IMR-90 (cell line): Measurements from ENCODE around the gene GFY. TPM values are rescaled to one million over a fixed set of nuclear protein-coding genes. Genes with fewer than 3 reads are reported as not detected.

Experiments
- ATAC-seq: fragments of 200-7000 bp; cut with Tn5 transposase; 2 replicates; pipeline ENCODE4 v1.9.1; 2020; ENCODE audit warnings: low read depth, mild to moderate bottlenecking, moderate library complexity
- BruUV-seq: library from RNA; stranded (reverse); fragments of 400-500 nt; replicated peaks from 2 replicates; lab custom pipeline; 2021; lab: Mats Ljungman, UMichigan
- CTCF ChIA-PET: fragments of 300-600 bp; formaldehyde crosslinking; extraction: SDS; loops from one replicate; lab custom pipeline; 2021; ENCODE audit warnings: antibody characterized with exemption; lab: Yijun Ruan, JAX
- POLR2A ChIA-PET: fragments of 300-600 bp; sonication (Branson Sonifier 250); formaldehyde crosslinking; loops from one replicate; lab custom pipeline; 2022; ENCODE audit warnings: antibody characterized with exemption; ENCODE audit not compliant: unreplicated experiment; lab: Charles Lee
- DNase-seq: peaks from one replicate; pipeline ENCODE4 v3.0.0; 2013
- H2AFZ ChIP-seq: replicated peaks from 2 replicates; pipeline ENCODE3; 2013; ENCODE audit warnings: low read length, mild to moderate bottlenecking; ENCODE audit not compliant: poor library complexity
- H2AK5ac ChIP-seq: 2 replicates; pipeline ENCODE4 v1.6.1; 2013; ENCODE audit warnings: low read depth, low read length, inconsistent platforms
- H2AK9ac ChIP-seq: replicated peaks from 2 replicates; pipeline ENCODE3; 2013; ENCODE audit warnings: mild to moderate bottlenecking, low read depth, low read length, moderate library complexity; ENCODE audit not compliant: poor library complexity
- H2BK120ac ChIP-seq: 2 replicates; pipeline ENCODE4 v1.6.1; 2013; ENCODE audit warnings: low read depth, low read length, inconsistent platforms
- H2BK15ac ChIP-seq: 3 replicates; pipeline ENCODE4 v1.6.1; 2013; ENCODE audit warnings: low read depth, low read length, inconsistent platforms
- H2BK20ac ChIP-seq: 2 replicates; pipeline ENCODE4 v1.6.1; 2013; ENCODE audit warnings: low read depth, mild to moderate bottlenecking, inconsistent platforms, low read length, moderate library complexity
- H2BK5ac ChIP-seq: 2 replicates; pipeline ENCODE4 v1.6.1; 2013; ENCODE audit warnings: mild to moderate bottlenecking, low read depth, low read length, inconsistent platforms; ENCODE audit not compliant: poor library complexity, severe bottlenecking
- H3K14ac ChIP-seq: replicated peaks from 2 replicates; pipeline ENCODE4 v1.6.1; 2013; ENCODE audit warnings: low read depth, low read length, inconsistent platforms
- H3K18ac ChIP-seq: 2 replicates; pipeline ENCODE4 v1.6.1; 2013; ENCODE audit warnings: low read depth, low read length, control low read depth
- H3K23ac ChIP-seq: 2 replicates; pipeline ENCODE4 v1.6.1; 2013; ENCODE audit warnings: low read depth, low read length, inconsistent platforms
- H3K27ac ChIP-seq: 2 replicates; pipeline ENCODE4 v1.5.1; 2013; ENCODE audit warnings: mild to moderate bottlenecking, control low read depth, low read length; ENCODE audit not compliant: insufficient read depth
- H3K27me3 ChIP-seq: 2 replicates; pipeline ENCODE4 v1.6.1; 2013; ENCODE audit warnings: low read length; ENCODE audit not compliant: control insufficient read depth, insufficient read depth
- H3K36me3 ChIP-seq: 2 replicates; pipeline ENCODE4 v1.6.1; 2013; ENCODE audit warnings: low read length, mixed read lengths; ENCODE audit not compliant: control insufficient read depth, insufficient read depth
- H3K4ac ChIP-seq: 2 replicates; pipeline ENCODE4 v1.6.1; 2013; ENCODE audit warnings: low read depth, low read length, inconsistent platforms
- H3K4me1 ChIP-seq: 2 replicates; pipeline ENCODE4 v1.6.1; 2013; ENCODE audit warnings: low read length, mixed read lengths; ENCODE audit not compliant: control insufficient read depth, insufficient read depth
- H3K4me2 ChIP-seq: 2 replicates; pipeline ENCODE4 v1.6.1; 2013; ENCODE audit warnings: low read depth, mild to moderate bottlenecking, control low read depth, low read length, moderate library complexity
- H3K4me3 ChIP-seq: 2 replicates; pipeline ENCODE4 v1.5.1; 2013; ENCODE audit warnings: low read depth, mild to moderate bottlenecking, control low read depth, low read length, moderate library complexity; ENCODE audit not compliant: insufficient read depth
- H3K56ac ChIP-seq: 2 replicates; pipeline ENCODE4 v1.6.1; 2013; ENCODE audit warnings: low read length, inconsistent platforms; ENCODE audit not compliant: insufficient read depth; ENCODE audit errors: extremely low read depth
- H3K79me1 ChIP-seq, 2 experiments: 2 replicates each; pipeline ENCODE4 v1.6.1; 2013; ENCODE audit warnings: low read length in 2 of 2, inconsistent platforms in 1 of 2, low read depth in 1 of 2
- H3K9ac ChIP-seq: 2 replicates; pipeline ENCODE4 v1.6.1; 2013; ENCODE audit warnings: low read depth, low read length, control low read depth
- H3K9me1 ChIP-seq: 2 replicates; pipeline ENCODE4 v1.6.1; 2013; ENCODE audit warnings: low read length, inconsistent platforms; ENCODE audit not compliant: insufficient read depth
- H3K9me3 ChIP-seq: 2 replicates; pipeline ENCODE4 v1.6.1; 2013; ENCODE audit warnings: low read length; ENCODE audit not compliant: control insufficient read depth, insufficient read depth
- H4K20me1 ChIP-seq: 2 replicates; pipeline ENCODE4 v1.6.1; 2013; ENCODE audit warnings: low read length, inconsistent platforms; ENCODE audit not compliant: insufficient read depth
- H4K5ac ChIP-seq: 2 replicates; pipeline ENCODE4 v1.6.1; 2013; ENCODE audit warnings: mild to moderate bottlenecking, low read depth, low read length, control low read depth
- H4K8ac ChIP-seq, 2 experiments: 2 replicates each; pipeline ENCODE4 v1.6.1; 2013; ENCODE audit warnings: low read depth in 2 of 2, low read length in 2 of 2, control low read depth in 1 of 2, inconsistent platforms in 1 of 2
- H4K91ac ChIP-seq: 2 replicates; pipeline ENCODE4 v1.6.1; 2013; ENCODE audit warnings: low read depth, low read length, inconsistent platforms; ENCODE audit not compliant: insufficient read depth
- CEBPB ChIP-seq: IDR thresholded peaks from 2 replicates; pipeline ENCODE4 v1.6.1; 2012; ENCODE audit warnings: low read depth, low read length, improper control_type of control experiment
- CHD1 ChIP-seq: IDR thresholded peaks from 2 replicates; pipeline ENCODE4 v1.6.1; 2012; ENCODE audit warnings: low read depth, low read length, improper control_type of control experiment
- MAFK ChIP-seq: IDR thresholded peaks from 2 replicates; pipeline ENCODE4 v1.6.1; 2012; ENCODE audit warnings: low read depth, low read length, improper control_type of control experiment
- RCOR1 ChIP-seq: IDR thresholded peaks from 2 replicates; pipeline ENCODE4 v1.6.1; 2012; ENCODE audit warnings: mild to moderate bottlenecking, low read length, improper control_type of control experiment; ENCODE audit not compliant: insufficient replicate concordance
- RFX5 ChIP-seq: IDR thresholded peaks from 2 replicates; pipeline ENCODE4 v1.8.0; 2012; ENCODE audit warnings: low read depth, mild to moderate bottlenecking, low read length, moderate library complexity
- SMC3 ChIP-seq: fragments of 150-350 bp; IDR thresholded peaks from 2 replicates; pipeline ENCODE4 v1.6.1; 2016; ENCODE audit warnings: low read depth, mild to moderate bottlenecking, antibody characterized with exemption, low read length, moderate library complexity
- WGBS, 2 experiments: methylation state at CpG; one replicate each; pipeline versions ENCODE4 v1.1.5 to v1.1.7; 2013; ENCODE audit warnings: missing lambda C conversion rate in 2 of 2; ENCODE audit not compliant: insufficient read length in 1 of 2; ENCODE audit errors: extremely low coverage in 2 of 2; 5-methylcytosine and 5-hydroxymethylcytosine counted together
- dilution Hi-C: fragments of 300-500 bp; cut with HindIII; formaldehyde crosslinking; loops from one replicate; pipeline ENCODE4 v1.14.3; 2018; ENCODE audit warnings: low sequenced_read_pairs; ENCODE audit not compliant: unreplicated experiment
- in situ Hi-C: fragments of 300-500 bp; cut with MboI; formaldehyde crosslinking; loops from 3 replicates; pipeline ENCODE4 v1.14.3; 2019; ENCODE audit warnings: low sequenced_read_pairs, inconsistent platforms, mixed read lengths
- intact Hi-C: fragments of 100-400 bp; cut with micrococcal nuclease; formaldehyde crosslinking; loops from 2 replicates; pipeline ENCODE4 v1.10.0; 2022
- polyA plus RNA-seq, 3 experiments: library from polyadenylated mRNA; depleted of rRNA; stranded (reverse); fragments of >200 nt; gene quantifications; 2 replicates each; pipeline ENCODE4 v1.2.3, GENCODE V29; 2012; ENCODE audit warnings: low replicate concordance in 1 of 3
- total RNA-seq: library from RNA; depleted of rRNA; stranded (reverse); fragments of >200 nt; gene quantifications from 2 replicates; pipeline ENCODE4 v1.2.3, GENCODE V29; 2012

GFY gene
- total and polyA plus RNA-seq, 2 of the 4 experiments (the other 2 are of a cell fraction) = not detected

- TF ChIP-seq RFX5 (no peak), SMC3 (no peak)
Measured at GRCh38 chr19:49447485-49448431, 22.6 kb downstream of the GFY start (continued).

- H3K9me1 ChIP-seq = peaks cover 10% of the 10 kb centered on the region
- H3K36me3 ChIP-seq = peaks cover 4% of the 10 kb centered on the region
- peaks cover 3% of the 10 kb centered on the region for H4K20me1 ChIP-seq
- H4K8ac ChIP-seq = no peak overlapping the region
- H3K4me1 ChIP-seq = peaks cover 2% of the 10 kb centered on the region; the same call in 1 of the 2 replicates
- no peak for ATAC-seq
- TF ChIP-seq MAFK (no peak), RCOR1 (no peak), CEBPB (no peak), CHD1 (no peak)
- WGBS, 2 experiments = 100% methylated on average over 1 of the region's 6 CpGs; no CpG with 5 or more reads in 1 of the 2 experiments
- no peak overlapping the region for H3K56ac ChIP-seq
- H3K14ac ChIP-seq = no peak overlapping the region
- H3K27ac ChIP-seq = no peak overlapping the region
- H2BK15ac ChIP-seq = no peak overlapping the region
- POLR2A ChIA-PET = no interaction called here
- CTCF ChIA-PET = no interaction called here
- dilution Hi-C loops (no loop called here), in situ Hi-C loops (loop anchor here (10.0 kb wide), 1 partner anchor 54 kb away; no protein-coding TSS in a partner anchor), intact Hi-C loops (no loop called here)
- no peak overlapping the region for H2AK9ac ChIP-seq
- no TSS peak for BruUV-seq
- H3K27me3 ChIP-seq = no peaks in the 10 kb centered on the region
- H3K9ac ChIP-seq = no peak overlapping the region
- H2AFZ ChIP-seq = no peak overlapping the region
- no peak overlapping the region for H3K4me2 ChIP-seq
- H3K18ac ChIP-seq = no peak overlapping the region
- H3K79me1 ChIP-seq = peaks cover 13 to 35% of the 10 kb centered on the region in 2 experiments; a peak in 3 of 4 replicates
- H2BK120ac ChIP-seq = no peak overlapping the region
- H3K4ac ChIP-seq = no peak overlapping the region
- H4K91ac ChIP-seq = no peak overlapping the region
- no peaks in the 10 kb centered on the region for H3K9me3 ChIP-seq
- no peak overlapping the region for H3K23ac ChIP-seq
- no peak overlapping the region for H2AK5ac ChIP-seq
- H2BK5ac ChIP-seq = no peak overlapping the region
- no peak overlapping the region for H4K5ac ChIP-seq
- DNase-seq = no peak
- no peak overlapping the region for H2BK20ac ChIP-seq
- H3K4me3 ChIP-seq = no peak overlapping the region
Measured at GRCh38 chr19:49448432-49448786, 23.2 kb downstream of the GFY start.
